Stimulated activated CD8-positive, alpha-beta memory T cell treated with anti-CD3 and anti-CD28 coated beads, Interleukin-12 subunit alpha, Interleukin-12 subunit beta, amount 100 ng/mL, for 4 hours (primary cell): ENCODE measurements around the gene CASQ1.

Source experiments
- DNase-seq: peaks from one replicate; pipeline ENCODE4 v3.0.0-alpha.2; 2020; ENCODE audit warnings: low read depth

CASQ1 gene

GRCh38 chr1:160168609-160169369 is 21.6 kb upstream of the CASQ1 start:
- DNase-seq: no peak

GRCh38 chr1:160169553-160170399 is 20.6 kb upstream of the CASQ1 start:
- no peak for DNase-seq

GRCh38 chr1:160171354-160171753 is 19.0 kb upstream of the CASQ1 start:
- no peak for DNase-seq

GRCh38 chr1:160171980-160172379 is 18.4 kb upstream of the CASQ1 start:
- no peak for DNase-seq

GRCh38 chr1:160177231-160177630 is 13.1 kb upstream of the CASQ1 start:
- no peak for DNase-seq

GRCh38 chr1:160177667-160178066 is 12.7 kb upstream of the CASQ1 start:
- DNase-seq: no peak

GRCh38 chr1:160178731-160179130 is 11.6 kb upstream of the CASQ1 start:
- DNase-seq: no peak

- no peak for DNase-seq
Measured at GRCh38 chr1:160179336-160179735, 11.0 kb upstream of the CASQ1 start.

- no peak for DNase-seq
Measured at GRCh38 chr1:160186246-160186645, 4.1 kb upstream of the CASQ1 start.

GRCh38 chr1:160186729-160187128 is 3.6 kb upstream of the CASQ1 start:
- no peak for DNase-seq

- DNase-seq: no peak
Measured at GRCh38 chr1:160187407-160187806, 3.0 kb upstream of the CASQ1 start.

GRCh38 chr1:160188341-160188740 is 2.0 kb upstream of the CASQ1 start:
- DNase-seq: no peak

GRCh38 chr1:160191756-160192155 is 1.4 kb downstream of the CASQ1 start:
- DNase-seq: no peak

GRCh38 chr1:160192234-160192633 is 1.9 kb downstream of the CASQ1 start:
- no peak for DNase-seq

- DNase-seq: peak; percentile 52
Measured at GRCh38 chr1:160193091-160193819, 2.9 kb downstream of the CASQ1 start.

- no peak for DNase-seq
Measured at GRCh38 chr1:160193832-160194736, 3.7 kb downstream of the CASQ1 start.

GRCh38 chr1:160194737-160195059 is 4.3 kb downstream of the CASQ1 start:
- no peak for DNase-seq

- no peak for DNase-seq
Measured at GRCh38 chr1:160196143-160196542, 5.8 kb downstream of the CASQ1 start.

GRCh38 chr1:160197231-160197630 is 6.9 kb downstream of the CASQ1 start:
- DNase-seq: no peak

GRCh38 chr1:160200786-160201185 is 10.4 kb downstream of the CASQ1 start:
- no peak for DNase-seq

- DNase-seq: no peak
Measured at GRCh38 chr1:160204526-160205241, 14.3 kb downstream of the CASQ1 start.
